ENCODE data around the gene RBFA.

DNA sequence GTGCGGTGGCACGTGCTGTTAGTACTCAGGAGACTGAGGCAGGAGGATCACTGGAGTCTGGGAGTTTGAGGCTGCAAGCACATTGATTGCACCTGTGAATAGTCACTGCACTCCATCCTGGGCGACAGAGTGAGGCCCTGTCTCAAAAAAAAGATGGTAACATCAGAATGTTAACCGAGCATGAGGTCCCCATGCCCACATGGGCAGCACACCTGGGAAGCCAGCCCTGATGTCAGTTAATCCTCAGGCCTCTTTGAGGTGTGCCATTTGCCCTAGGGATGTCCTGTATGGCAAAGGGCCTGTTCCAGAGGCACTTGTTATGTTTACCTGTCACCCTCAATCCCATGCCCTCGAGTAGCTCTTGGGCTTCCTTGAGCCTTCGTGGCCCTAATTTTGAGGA lies 16.6 kb downstream of the RBFA start:
- TF ChIP-seq CTCF (CRISPR knock-in tag; IDR thresholded peaks at IDR 0.05): no peak
- TF ChIP-seq ATM (IDR thresholded peaks at IDR 0.05; ENCODE audit: borderline replicate concordance): no peak
- TF ChIP-seq MYC (CRISPR knock-in tag; IDR thresholded peaks at IDR 0.05; ENCODE audit: borderline replicate concordance): no peak
- TF ChIP-seq REST (IDR thresholded peaks at IDR 0.05; ENCODE audit: borderline replicate concordance in 1 of 2, low read depth in 1 of 2, low read length in 2 of 2): no peak
- TF ChIP-seq ZNF570 (CRISPR knock-in tag; IDR thresholded peaks at IDR 0.05; ENCODE audit: borderline replicate concordance): no peak

Measured in HepG2 (cell line).